Lower leg skin (tissue), 4 donors: ENCODE data around the gene ARL2BP. TPM values are rescaled to one million over a fixed set of nuclear protein-coding genes. Genes with fewer than 3 reads are reported as not detected.

Experiments used
- DNase-seq, 2 donors: peaks; one replicate each; pipeline ENCODE4 v3.0.0-alpha.2; 2019; ENCODE audit warnings: low spot score in 2 of 2
- H3K4me3 ChIP-seq: fragments of 200-600 bp; sonication (generic); 2 replicates; pipeline ENCODE4 v1.5.1; 2017; ENCODE audit warnings: mild to moderate bottlenecking, low read depth; ENCODE audit not compliant: poor library complexity, severe bottlenecking
- CTCF ChIP-seq, 3 donors: fragments of 450-650 bp; IDR thresholded peaks; one replicate each; pipeline ENCODE4 v1.5.1; 2016; ENCODE audit warnings: antibody characterized with exemption in 3 of 3, mild to moderate bottlenecking in 3 of 3, moderate library complexity in 2 of 3
- POLR2A ChIP-seq, 2 donors: fragments of 450-650 bp; IDR thresholded peaks; one replicate each; pipeline ENCODE4 v1.6.1; 2016 to 2017; ENCODE audit warnings: antibody characterized with exemption in 2 of 2, mild to moderate bottlenecking in 1 of 2, moderate library complexity in 1 of 2
- WGBS, 2 donors: methylation state at CpG; one replicate each; pipeline ENCODE4 v1.1.5; 2018; 5-methylcytosine and 5-hydroxymethylcytosine counted together
- intact Hi-C: fragments of 100-400 bp; cut with DNase I; formaldehyde crosslinking; loops from one replicate; pipeline ENCODE4 v1.15.0; 2023; ENCODE audit warnings: low total_unique reads
- total RNA-seq, 4 donors: library from RNA; depleted of rRNA; stranded (reverse); fragments of >200 nt; gene quantifications; one replicate each; pipeline ENCODE4 v1.1.0, GENCODE V29; 2016

The ARL2BP gene
- total RNA-seq, 4 donors from 2014 or later = 36.3 to 62.6 (median 48.0) TPM

- no peak for TF ChIP-seq POLR2A (IDR thresholded peaks at IDR 0.05)
- no peak for TF ChIP-seq CTCF (IDR thresholded peaks at IDR 0.05)
- no peak overlapping the region for H3K4me3 ChIP-seq
- DNase-seq = peak in 1 of 2 donors; percentile 68
- WGBS, 2 donors = 95 to 97% methylated on average over 18 of the region's 18 CpGs
- intact Hi-C loops = no loop called here
Measured at GRCh38 chr16:57258226-57258909, 13.3 kb downstream of the ARL2BP start.

DNA sequence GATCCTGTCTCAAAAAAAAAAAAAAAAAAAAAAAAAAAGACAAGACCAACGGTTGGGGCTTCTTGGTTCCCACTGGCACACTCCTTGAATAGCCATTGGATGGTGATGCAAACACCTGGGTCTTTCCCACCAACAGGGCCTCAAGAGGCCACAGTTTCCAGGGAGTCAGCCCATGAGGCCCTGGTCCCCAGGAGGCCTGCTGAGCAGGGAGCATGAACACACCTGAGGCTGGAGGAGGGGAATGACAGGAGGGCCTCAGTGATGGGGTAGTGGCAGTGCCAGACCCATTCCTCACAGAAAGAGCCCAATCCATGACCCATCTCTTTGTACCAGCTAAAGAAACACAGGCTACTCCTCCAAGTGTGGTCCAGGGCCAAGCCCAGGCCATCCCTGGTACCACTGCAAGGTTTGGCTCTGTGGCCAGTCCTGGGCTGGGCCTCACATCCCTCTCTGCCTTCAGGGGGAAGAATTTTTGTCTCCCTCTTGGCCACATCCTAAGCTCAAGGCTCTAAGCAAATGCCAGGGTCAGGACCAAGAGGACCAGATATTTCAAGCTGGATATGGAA lies 13.9 kb downstream of the ARL2BP start:
- WGBS, 2 donors = 88 to 92% methylated on average over 1 of the region's 1 CpG
- no peak for TF ChIP-seq CTCF (IDR thresholded peaks at IDR 0.05)
- DNase-seq = peak in 1 of 2 donors; percentile 74
- intact Hi-C loops = no loop called here
- H3K4me3 ChIP-seq = no peak overlapping the region

GRCh38 chr16:57260294-57260929 lies 15.4 kb downstream of the ARL2BP start:
- TF ChIP-seq CTCF (IDR thresholded peaks at IDR 0.05) = no peak
- no peak for TF ChIP-seq POLR2A (IDR thresholded peaks at IDR 0.05)
- peak in 1 of 2 donors; percentile 78 for DNase-seq
- no peak overlapping the region for H3K4me3 ChIP-seq
- intact Hi-C loops = no loop called here
- WGBS, 2 donors = 22 to 24% methylated on average over 16 of the region's 16 CpGs

GRCh38 chr16:57261806-57262205 lies 16.7 kb downstream of the ARL2BP start:
- H3K4me3 ChIP-seq = no peak overlapping the region
- TF ChIP-seq POLR2A (IDR thresholded peaks at IDR 0.05) (no peak), CTCF (IDR thresholded peaks at IDR 0.05) (no peak)
- no peak for DNase-seq
- intact Hi-C loops = no loop called here
- WGBS, 2 donors = 94 to 96% methylated on average over 9 of the region's 9 CpGs

- DNase-seq = no peak
- intact Hi-C loops = no loop called here
- no peak for TF ChIP-seq CTCF (IDR thresholded peaks at IDR 0.05)
- TF ChIP-seq POLR2A (IDR thresholded peaks at IDR 0.05) = no peak
- 56 to 68% methylated on average over 12 to 17 of the region's 17 CpGs for WGBS, 2 donors
- no peak overlapping the region for H3K4me3 ChIP-seq
Measured at GRCh38 chr16:57262841-57263540, 17.9 kb downstream of the ARL2BP start.
